ENCODE data around the gene EEF1AKMT2.

Gene EEF1AKMT2

DNA sequence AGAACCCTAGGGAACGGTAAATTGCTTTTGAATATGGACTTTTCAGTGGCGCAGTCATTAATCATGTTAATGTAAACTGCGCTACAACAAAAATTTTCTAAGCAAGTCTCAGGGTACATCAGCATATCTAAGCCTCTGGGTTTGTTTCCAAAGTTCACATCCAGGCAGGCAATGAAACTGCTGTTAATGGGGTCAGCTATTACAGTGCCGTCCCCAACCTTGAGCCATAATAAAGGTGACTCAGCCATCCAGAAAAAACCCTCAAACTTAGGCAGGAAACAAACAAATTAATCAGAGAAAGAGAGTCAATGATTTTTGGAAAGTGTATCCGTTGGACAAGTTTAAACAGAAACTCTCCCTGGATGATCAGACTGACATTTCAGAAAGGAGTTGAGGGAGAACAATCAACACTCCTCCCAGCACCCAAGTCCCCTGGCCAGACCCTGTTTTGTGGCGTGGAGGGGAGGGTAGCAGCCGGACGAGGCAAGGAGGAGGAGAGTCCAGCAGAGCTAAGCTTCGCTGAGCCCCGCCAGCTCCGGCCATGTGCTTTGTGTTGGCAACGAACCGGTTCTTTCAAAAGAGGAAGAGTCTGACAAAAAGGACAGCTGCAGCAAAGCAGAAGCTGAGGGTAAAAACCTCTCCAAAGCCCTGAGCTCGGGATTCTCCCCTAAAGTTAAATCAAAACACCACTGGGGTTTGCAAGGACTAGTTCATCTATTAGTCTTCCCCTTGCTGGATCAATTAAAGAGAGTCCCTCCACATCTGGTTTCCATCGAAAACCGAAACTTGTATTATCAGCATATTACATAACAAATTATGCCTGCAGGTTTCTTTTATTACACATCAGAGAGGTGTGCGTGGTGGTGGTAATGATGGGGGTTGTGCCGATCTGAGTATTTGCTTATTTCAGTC, 51.1 kb downstream of the EEF1AKMT2 start:
- TF ChIP-seq EZH2 (optimal IDR thresholded peaks at IDR 0.05; ENCODE audit: low read depth, low read length) (no peak), EZH2phosphoT487 (IDR thresholded peaks at IDR 0.05; ENCODE audit: low read length) (no peak)
- TF ChIP-seq, protein P1, sequence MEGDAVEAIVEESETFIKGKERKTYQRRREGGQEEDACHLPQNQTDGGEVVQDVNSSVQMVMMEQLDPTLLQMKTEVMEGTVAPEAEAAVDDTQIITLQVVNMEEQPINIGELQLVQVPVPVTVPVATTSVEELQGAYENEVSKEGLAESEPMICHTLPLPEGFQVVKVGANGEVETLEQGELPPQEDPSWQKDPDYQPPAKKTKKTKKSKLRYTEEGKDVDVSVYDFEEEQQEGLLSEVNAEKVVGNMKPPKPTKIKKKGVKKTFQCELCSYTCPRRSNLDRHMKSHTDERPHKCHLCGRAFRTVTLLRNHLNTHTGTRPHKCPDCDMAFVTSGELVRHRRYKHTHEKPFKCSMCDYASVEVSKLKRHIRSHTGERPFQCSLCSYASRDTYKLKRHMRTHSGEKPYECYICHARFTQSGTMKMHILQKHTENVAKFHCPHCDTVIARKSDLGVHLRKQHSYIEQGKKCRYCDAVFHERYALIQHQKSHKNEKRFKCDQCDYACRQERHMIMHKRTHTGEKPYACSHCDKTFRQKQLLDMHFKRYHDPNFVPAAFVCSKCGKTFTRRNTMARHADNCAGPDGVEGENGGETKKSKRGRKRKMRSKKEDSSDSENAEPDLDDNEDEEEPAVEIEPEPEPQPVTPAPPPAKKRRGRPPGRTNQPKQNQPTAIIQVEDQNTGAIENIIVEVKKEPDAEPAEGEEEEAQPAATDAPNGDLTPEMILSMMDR (IDR thresholded peaks at IDR 0.05; ENCODE audit: low read length), result no peak
- peaks cover 18% of the 10 kb centered on the region for H3F3A ChIP-seq (ENCODE audit: insufficient read depth, low read length)
- H3K4me3 ChIP-seq (ENCODE audit: low read length), result no peak overlapping the region
- H3K9me2 ChIP-seq (replicated peaks; ENCODE audit: insufficient read depth, low read length), result no peaks in the 10 kb centered on the region
- peaks cover 21% of the 10 kb centered on the region for H3K4me1 ChIP-seq (ENCODE audit: low read length)
- H3K9ac ChIP-seq (ENCODE audit: low read length), result no peak overlapping the region
- peak overlapping the region; percentile 98; the same call in 1 of the 2 replicates for H3K4me2 ChIP-seq (ENCODE audit: low read depth, low read length)
- H3K27ac ChIP-seq (ENCODE audit: low read length), result no peak overlapping the region
- H3K27me3 ChIP-seq (replicated peaks; ENCODE audit: insufficient read depth, low read length), result no peaks in the 10 kb centered on the region
- peaks cover 72% of the 10 kb centered on the region for H3K79me2 ChIP-seq (ENCODE audit: low read length)
- no peaks in the 10 kb centered on the region for H4K20me1 ChIP-seq (ENCODE audit: insufficient read depth, low read length)
- H3K36me3 ChIP-seq (replicated peaks; ENCODE audit: insufficient read depth, low read length), result no peaks in the 10 kb centered on the region
- no peak for DNase-seq
- no peak overlapping the region for H2AFZ ChIP-seq (ENCODE audit: low read length)
- H3K9me3 ChIP-seq (replicated peaks; ENCODE audit: insufficient read depth, low read length), result no peaks in the 10 kb centered on the region

DNA sequence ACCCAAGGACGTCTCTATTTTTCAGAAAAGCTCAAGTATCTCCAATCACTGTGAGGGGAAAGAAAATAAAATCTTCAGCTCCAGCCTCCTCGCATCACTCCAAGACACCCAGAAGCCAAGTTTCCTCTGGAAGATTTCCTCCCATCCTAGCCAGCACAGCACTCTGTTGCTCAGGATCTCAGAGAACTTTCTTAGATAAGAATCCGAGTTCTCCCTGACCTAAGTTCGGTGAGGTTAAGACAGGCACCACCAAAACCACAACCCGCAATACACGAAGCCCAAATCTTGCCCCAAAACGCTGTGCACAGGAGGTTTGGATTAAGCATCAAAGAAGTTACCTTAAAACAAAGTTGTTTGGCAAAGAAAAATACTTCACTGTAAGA, 51.7 kb downstream of the EEF1AKMT2 start:
- no peak for DNase-seq
- Histone ChIP-seq H3K4me2 (ENCODE audit: low read depth, low read length) (no peak overlapping the region), H2AFZ (ENCODE audit: low read length) (no peak overlapping the region), H3F3A (ENCODE audit: insufficient read depth, low read length) (peaks cover 20% of the 10 kb centered on the region; the same call in 1 of the 2 replicates), H3K9ac (ENCODE audit: low read length) (no peak overlapping the region), H3K79me2 (ENCODE audit: low read length) (peaks cover 77% of the 10 kb centered on the region), H4K20me1 (ENCODE audit: insufficient read depth, low read length) (no peaks in the 10 kb centered on the region), H3K27me3 (replicated peaks; ENCODE audit: insufficient read depth, low read length) (no peaks in the 10 kb centered on the region), H3K36me3 (replicated peaks; ENCODE audit: insufficient read depth, low read length) (no peaks in the 10 kb centered on the region), H3K9me2 (replicated peaks; ENCODE audit: insufficient read depth, low read length) (no peaks in the 10 kb centered on the region), H3K27ac (ENCODE audit: low read length) (no peak overlapping the region), H3K4me1 (ENCODE audit: low read length) (peaks cover 22% of the 10 kb centered on the region), H3K9me3 (replicated peaks; ENCODE audit: insufficient read depth, low read length) (no peaks in the 10 kb centered on the region), H3K4me3 (ENCODE audit: low read length) (no peak overlapping the region)
- TF ChIP-seq EZH2phosphoT487 (IDR thresholded peaks at IDR 0.05; ENCODE audit: low read length) (no peak), EZH2 (optimal IDR thresholded peaks at IDR 0.05; ENCODE audit: low read depth, low read length) (no peak)
- TF ChIP-seq, protein P1 (IDR thresholded peaks at IDR 0.05; ENCODE audit: low read length), result no peak

DNA sequence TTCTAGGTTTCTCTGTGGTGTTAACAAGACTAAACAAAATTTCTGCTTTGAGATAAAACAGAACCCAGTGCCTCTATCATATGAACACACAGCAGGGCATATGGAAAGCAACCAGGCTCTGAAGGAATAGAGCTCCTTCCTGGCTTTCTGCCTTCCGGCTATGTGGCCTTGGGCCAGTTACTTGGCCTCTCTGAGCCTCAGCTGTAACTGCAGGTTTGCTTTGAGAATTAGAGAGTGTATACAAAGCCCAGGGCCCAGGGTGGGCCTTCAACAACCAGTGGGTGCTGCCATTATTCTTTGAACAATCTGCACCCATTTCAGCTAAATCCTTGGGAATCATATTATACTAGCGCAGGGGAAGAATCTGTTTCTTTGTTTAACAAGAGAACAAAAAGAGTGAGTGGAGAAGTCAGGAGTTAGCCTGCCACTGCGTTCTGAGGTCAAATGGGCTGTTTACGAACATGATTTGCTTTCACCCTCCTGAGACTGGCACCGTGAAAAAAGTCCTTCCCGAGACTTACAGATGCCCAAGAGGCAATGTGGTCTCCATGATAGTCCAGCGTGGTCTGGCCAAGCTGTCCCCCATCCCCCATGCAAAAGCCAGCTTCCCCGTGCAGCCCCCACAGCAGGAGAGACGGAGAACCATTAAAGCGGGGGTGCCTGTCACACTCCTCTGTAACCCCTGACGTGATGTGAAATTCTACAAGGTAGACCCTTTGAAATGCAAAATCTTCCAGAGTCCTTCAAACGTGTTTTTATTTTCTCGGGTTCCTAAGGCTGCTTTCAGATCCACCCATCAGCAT, 52.4 kb downstream of the EEF1AKMT2 start:
- Histone ChIP-seq H3K9ac (ENCODE audit: low read length) (no peak overlapping the region), H3K9me2 (replicated peaks; ENCODE audit: insufficient read depth, low read length) (no peaks in the 10 kb centered on the region), H3K9me3 (replicated peaks; ENCODE audit: insufficient read depth, low read length) (no peaks in the 10 kb centered on the region), H3K27me3 (replicated peaks; ENCODE audit: insufficient read depth, low read length) (no peaks in the 10 kb centered on the region), H3K36me3 (replicated peaks; ENCODE audit: insufficient read depth, low read length) (no peaks in the 10 kb centered on the region), H3K79me2 (ENCODE audit: low read length) (peaks cover 81% of the 10 kb centered on the region), H3K4me2 (ENCODE audit: low read depth, low read length) (no peak overlapping the region), H3K4me3 (ENCODE audit: low read length) (no peak overlapping the region), H4K20me1 (ENCODE audit: insufficient read depth, low read length) (no peaks in the 10 kb centered on the region), H3K4me1 (ENCODE audit: low read length) (peaks cover 24% of the 10 kb centered on the region), H3F3A (ENCODE audit: insufficient read depth, low read length) (peaks cover 23% of the 10 kb centered on the region), H3K27ac (ENCODE audit: low read length) (no peak overlapping the region), H2AFZ (ENCODE audit: low read length) (no peak overlapping the region)
- no peak for DNase-seq
- TF ChIP-seq EZH2phosphoT487 (IDR thresholded peaks at IDR 0.05; ENCODE audit: low read length), result no peak
- TF ChIP-seq, protein P1 (IDR thresholded peaks at IDR 0.05; ENCODE audit: low read length), result no peak
- TF ChIP-seq EZH2 (optimal IDR thresholded peaks at IDR 0.05; ENCODE audit: low read depth, low read length), result no peak

All from MM.1S (cell line).